Stimulated activated CD8-positive, alpha-beta memory T cell treated with anti-CD3 and anti-CD28 coated beads, Interleukin-7, amount 100 ng/mL, for 48 hours (primary cell): ENCODE results near the gene HERPUD1.

Experiments used
- DNase-seq, 2 donors: peaks; one replicate each; pipeline ENCODE4 v3.0.0-alpha.2; 2020; ENCODE audit warnings: low read depth in 1 of 2; ENCODE audit errors: extremely low read depth in 1 of 2

Gene HERPUD1

GRCh38 chr16:56994311-56994710 lies 62.4 kb downstream of the HERPUD1 start:
- DNase-seq, result no peak
